K562 (cell line): ENCODE measurements around the gene GMPR2. TPM values are rescaled to one million over a fixed set of nuclear protein-coding genes. Genes with fewer than 3 reads are reported as not detected.

ENCODE experiments used
- BHLHE40 ChIP-seq: IDR thresholded peaks from 2 replicates; pipeline ENCODE4 v1.6.1; 2011; ENCODE audit warnings: low read length, improper control_type of control experiment
- NCOA4 ChIP-seq: fragments of 450-650 bp; IDR thresholded peaks from 2 replicates; pipeline ENCODE4 v1.6.1; 2018; ENCODE audit warnings: mild to moderate bottlenecking; ENCODE audit not compliant: partially characterized antibody
- polyA plus RNA-seq, 8 experiments: library from polyadenylated mRNA; depleted of rRNA in 4 of 8; stranded (reverse) in 5 of 8; unstranded in 3 of 8; fragments of >200 nt; fragmentation: Nextera tagmentation in 2 of 8; fragmentation: Illumina TruSeq in 1 of 8; extraction: Ambion mirVana in 2 of 8; extraction: Trizol in 1 of 8; gene quantifications; 2 replicates each; pipeline versions ENCODE4 v1.2.1 to v1.2.3, GENCODE V29; 2011 to 2014; ENCODE audit warnings: inconsistent platforms in 1 of 8, missing spikeins in 1 of 8
- total RNA-seq, 7 experiments: library from RNA; depleted of rRNA in 6 of 7; stranded (reverse); fragments of >200 nt in 6 of 7; fragmentation: Illumina TruSeq in 2 of 7; extraction: Trizol in 2 of 7; gene quantifications; 2 replicates each; pipeline versions ENCODE4 v1.2.1 to v1.2.3, GENCODE V29; 2011 to 2021; ENCODE audit warnings: low replicate concordance in 1 of 7
- TF ChIP-seq, protein P1 (sequence below), 2 experiments: fragments of 450-650 bp; formaldehyde crosslinking in 1 of 2; IDR thresholded peaks; 2 replicates each; pipeline versions ENCODE4 v1.4.0 to v1.6.1; 2014 to 2020; ENCODE audit warnings: mild to moderate bottlenecking in 2 of 2, borderline replicate concordance in 1 of 2, low read depth in 1 of 2
- TF ChIP-seq, protein P2 (sequence below): fragments of 450-650 bp; formaldehyde crosslinking; IDR thresholded peaks from 2 replicates; pipeline ENCODE4 v1.4.0; 2020; ENCODE audit warnings: mild to moderate bottlenecking, mixed read lengths
- TF ChIP-seq, protein P3 (sequence below): fragments of 200-600 bp; sonication (generic); IDR thresholded peaks from one replicate; pipeline ENCODE4 v1.6.1; 2012; ENCODE audit warnings: mild to moderate bottlenecking, low read depth, low read length, inconsistent platforms

The GMPR2 gene
- total and polyA plus RNA-seq, 9 of the 15 experiments (the other 6 are each of a cell fraction or from before 2014, with no cell fraction given) = 26.4 to 67.4 (median 36.3) TPM

DNA sequence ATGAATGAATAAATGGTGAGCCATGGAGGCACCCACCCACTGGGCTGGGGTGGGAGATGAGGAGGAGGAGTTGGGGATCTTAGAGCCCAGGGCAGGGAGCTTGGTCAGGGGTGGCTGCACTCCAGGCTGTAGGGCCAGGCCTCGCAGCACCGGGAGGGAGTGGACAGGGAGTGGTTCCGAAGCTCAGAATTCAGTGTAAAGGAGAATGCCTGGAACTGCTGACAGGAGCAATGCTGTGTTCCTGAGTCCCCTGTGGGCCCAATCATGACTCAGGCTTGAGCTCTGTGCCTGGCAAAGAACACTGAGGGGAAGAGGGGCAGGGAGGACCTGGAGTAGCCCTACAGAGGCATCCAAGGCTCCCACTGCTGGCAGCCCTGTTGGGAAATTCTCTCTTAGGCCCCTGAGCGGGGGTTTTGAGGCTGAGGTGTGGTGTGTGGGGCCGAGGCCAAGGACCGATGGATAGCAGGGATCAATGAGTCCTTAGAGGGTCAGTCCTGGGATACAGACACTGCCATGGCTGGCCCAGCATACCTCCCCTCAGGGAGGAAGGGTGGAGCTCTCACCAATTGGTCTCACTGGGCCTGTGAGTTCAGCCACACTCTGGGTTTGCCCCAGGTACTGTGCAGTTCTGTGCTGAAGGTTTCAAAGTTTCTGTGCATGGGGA lies 48.2 kb downstream of the GMPR2 start (continued):
- TF ChIP-seq, protein P1, sequence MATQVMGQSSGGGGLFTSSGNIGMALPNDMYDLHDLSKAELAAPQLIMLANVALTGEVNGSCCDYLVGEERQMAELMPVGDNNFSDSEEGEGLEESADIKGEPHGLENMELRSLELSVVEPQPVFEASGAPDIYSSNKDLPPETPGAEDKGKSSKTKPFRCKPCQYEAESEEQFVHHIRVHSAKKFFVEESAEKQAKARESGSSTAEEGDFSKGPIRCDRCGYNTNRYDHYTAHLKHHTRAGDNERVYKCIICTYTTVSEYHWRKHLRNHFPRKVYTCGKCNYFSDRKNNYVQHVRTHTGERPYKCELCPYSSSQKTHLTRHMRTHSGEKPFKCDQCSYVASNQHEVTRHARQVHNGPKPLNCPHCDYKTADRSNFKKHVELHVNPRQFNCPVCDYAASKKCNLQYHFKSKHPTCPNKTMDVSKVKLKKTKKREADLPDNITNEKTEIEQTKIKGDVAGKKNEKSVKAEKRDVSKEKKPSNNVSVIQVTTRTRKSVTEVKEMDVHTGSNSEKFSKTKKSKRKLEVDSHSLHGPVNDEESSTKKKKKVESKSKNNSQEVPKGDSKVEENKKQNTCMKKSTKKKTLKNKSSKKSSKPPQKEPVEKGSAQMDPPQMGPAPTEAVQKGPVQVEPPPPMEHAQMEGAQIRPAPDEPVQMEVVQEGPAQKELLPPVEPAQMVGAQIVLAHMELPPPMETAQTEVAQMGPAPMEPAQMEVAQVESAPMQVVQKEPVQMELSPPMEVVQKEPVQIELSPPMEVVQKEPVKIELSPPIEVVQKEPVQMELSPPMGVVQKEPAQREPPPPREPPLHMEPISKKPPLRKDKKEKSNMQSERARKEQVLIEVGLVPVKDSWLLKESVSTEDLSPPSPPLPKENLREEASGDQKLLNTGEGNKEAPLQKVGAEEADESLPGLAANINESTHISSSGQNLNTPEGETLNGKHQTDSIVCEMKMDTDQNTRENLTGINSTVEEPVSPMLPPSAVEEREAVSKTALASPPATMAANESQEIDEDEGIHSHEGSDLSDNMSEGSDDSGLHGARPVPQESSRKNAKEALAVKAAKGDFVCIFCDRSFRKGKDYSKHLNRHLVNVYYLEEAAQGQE (IDR thresholded peaks at IDR 0.05; ENCODE audit: borderline replicate concordance) = no peak
- TF ChIP-seq, protein P1 (CRISPR knock-in tag; IDR thresholded peaks at IDR 0.05; ENCODE audit: low read depth) = no peak
- TF ChIP-seq, protein P2, sequence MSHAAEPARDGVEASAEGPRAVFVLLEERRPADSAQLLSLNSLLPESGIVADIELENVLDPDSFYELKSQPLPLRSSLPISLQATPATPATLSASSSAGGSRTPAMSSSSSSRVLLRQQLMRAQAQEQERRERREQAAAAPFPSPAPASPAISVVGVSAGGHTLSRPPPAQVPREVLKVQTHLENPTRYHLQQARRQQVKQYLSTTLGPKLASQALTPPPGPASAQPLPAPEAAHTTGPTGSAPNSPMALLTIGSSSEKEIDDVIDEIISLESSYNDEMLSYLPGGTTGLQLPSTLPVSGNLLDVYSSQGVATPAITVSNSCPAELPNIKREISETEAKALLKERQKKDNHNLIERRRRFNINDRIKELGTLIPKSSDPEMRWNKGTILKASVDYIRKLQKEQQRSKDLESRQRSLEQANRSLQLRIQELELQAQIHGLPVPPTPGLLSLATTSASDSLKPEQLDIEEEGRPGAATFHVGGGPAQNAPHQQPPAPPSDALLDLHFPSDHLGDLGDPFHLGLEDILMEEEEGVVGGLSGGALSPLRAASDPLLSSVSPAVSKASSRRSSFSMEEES (CRISPR knock-in tag) = no peak
- TF ChIP-seq BHLHE40 (no peak), NCOA4 (no peak)
- TF ChIP-seq, protein P3, sequence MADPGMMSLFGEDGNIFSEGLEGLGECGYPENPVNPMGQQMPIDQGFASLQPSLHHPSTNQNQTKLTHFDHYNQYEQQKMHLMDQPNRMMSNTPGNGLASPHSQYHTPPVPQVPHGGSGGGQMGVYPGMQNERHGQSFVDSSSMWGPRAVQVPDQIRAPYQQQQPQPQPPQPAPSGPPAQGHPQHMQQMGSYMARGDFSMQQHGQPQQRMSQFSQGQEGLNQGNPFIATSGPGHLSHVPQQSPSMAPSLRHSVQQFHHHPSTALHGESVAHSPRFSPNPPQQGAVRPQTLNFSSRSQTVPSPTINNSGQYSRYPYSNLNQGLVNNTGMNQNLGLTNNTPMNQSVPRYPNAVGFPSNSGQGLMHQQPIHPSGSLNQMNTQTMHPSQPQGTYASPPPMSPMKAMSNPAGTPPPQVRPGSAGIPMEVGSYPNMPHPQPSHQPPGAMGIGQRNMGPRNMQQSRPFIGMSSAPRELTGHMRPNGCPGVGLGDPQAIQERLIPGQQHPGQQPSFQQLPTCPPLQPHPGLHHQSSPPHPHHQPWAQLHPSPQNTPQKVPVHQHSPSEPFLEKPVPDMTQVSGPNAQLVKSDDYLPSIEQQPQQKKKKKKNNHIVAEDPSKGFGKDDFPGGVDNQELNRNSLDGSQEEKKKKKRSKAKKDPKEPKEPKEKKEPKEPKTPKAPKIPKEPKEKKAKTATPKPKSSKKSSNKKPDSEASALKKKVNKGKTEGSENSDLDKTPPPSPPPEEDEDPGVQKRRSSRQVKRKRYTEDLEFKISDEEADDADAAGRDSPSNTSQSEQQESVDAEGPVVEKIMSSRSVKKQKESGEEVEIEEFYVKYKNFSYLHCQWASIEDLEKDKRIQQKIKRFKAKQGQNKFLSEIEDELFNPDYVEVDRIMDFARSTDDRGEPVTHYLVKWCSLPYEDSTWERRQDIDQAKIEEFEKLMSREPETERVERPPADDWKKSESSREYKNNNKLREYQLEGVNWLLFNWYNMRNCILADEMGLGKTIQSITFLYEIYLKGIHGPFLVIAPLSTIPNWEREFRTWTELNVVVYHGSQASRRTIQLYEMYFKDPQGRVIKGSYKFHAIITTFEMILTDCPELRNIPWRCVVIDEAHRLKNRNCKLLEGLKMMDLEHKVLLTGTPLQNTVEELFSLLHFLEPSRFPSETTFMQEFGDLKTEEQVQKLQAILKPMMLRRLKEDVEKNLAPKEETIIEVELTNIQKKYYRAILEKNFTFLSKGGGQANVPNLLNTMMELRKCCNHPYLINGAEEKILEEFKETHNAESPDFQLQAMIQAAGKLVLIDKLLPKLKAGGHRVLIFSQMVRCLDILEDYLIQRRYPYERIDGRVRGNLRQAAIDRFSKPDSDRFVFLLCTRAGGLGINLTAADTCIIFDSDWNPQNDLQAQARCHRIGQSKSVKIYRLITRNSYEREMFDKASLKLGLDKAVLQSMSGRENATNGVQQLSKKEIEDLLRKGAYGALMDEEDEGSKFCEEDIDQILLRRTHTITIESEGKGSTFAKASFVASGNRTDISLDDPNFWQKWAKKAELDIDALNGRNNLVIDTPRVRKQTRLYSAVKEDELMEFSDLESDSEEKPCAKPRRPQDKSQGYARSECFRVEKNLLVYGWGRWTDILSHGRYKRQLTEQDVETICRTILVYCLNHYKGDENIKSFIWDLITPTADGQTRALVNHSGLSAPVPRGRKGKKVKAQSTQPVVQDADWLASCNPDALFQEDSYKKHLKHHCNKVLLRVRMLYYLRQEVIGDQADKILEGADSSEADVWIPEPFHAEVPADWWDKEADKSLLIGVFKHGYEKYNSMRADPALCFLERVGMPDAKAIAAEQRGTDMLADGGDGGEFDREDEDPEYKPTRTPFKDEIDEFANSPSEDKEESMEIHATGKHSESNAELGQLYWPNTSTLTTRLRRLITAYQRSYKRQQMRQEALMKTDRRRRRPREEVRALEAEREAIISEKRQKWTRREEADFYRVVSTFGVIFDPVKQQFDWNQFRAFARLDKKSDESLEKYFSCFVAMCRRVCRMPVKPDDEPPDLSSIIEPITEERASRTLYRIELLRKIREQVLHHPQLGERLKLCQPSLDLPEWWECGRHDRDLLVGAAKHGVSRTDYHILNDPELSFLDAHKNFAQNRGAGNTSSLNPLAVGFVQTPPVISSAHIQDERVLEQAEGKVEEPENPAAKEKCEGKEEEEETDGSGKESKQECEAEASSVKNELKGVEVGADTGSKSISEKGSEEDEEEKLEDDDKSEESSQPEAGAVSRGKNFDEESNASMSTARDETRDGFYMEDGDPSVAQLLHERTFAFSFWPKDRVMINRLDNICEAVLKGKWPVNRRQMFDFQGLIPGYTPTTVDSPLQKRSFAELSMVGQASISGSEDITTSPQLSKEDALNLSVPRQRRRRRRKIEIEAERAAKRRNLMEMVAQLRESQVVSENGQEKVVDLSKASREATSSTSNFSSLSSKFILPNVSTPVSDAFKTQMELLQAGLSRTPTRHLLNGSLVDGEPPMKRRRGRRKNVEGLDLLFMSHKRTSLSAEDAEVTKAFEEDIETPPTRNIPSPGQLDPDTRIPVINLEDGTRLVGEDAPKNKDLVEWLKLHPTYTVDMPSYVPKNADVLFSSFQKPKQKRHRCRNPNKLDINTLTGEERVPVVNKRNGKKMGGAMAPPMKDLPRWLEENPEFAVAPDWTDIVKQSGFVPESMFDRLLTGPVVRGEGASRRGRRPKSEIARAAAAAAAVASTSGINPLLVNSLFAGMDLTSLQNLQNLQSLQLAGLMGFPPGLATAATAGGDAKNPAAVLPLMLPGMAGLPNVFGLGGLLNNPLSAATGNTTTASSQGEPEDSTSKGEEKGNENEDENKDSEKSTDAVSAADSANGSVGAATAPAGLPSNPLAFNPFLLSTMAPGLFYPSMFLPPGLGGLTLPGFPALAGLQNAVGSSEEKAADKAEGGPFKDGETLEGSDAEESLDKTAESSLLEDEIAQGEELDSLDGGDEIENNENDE = no peak
